H9 (cell line): ENCODE measurements around the gene PPP1R2C. TPM values are rescaled to one million over a fixed set of nuclear protein-coding genes. Genes with fewer than 3 reads are reported as not detected.

Experiments used
- DNase-seq: peaks from one replicate; pipeline ENCODE4 v3.0.0-alpha.2; 2017
- H2AFZ ChIP-seq: one replicate; pipeline ENCODE4 v1.6.1; 2013; ENCODE audit warnings: mild to moderate bottlenecking, low read length, control low read depth, moderate library complexity
- H2AK5ac ChIP-seq: 2 replicates; pipeline ENCODE4 v1.6.1; 2013; ENCODE audit warnings: low read length, control low read depth, mixed read lengths; ENCODE audit not compliant: insufficient read length
- H2BK120ac ChIP-seq: one replicate; pipeline ENCODE4 v1.6.1; 2013; ENCODE audit warnings: low read depth, mild to moderate bottlenecking, low read length, control low read depth, inconsistent platforms; ENCODE audit not compliant: poor library complexity, severe bottlenecking
- H2BK12ac ChIP-seq: 2 replicates; pipeline ENCODE4 v1.6.1; 2013; ENCODE audit warnings: low read length, control low read depth, mixed read lengths, low read depth; ENCODE audit not compliant: insufficient read length
- H2BK15ac ChIP-seq: 2 replicates; pipeline ENCODE4 v1.6.1; 2013; ENCODE audit warnings: low read depth, low read length, control low read depth
- H2BK20ac ChIP-seq: one replicate; pipeline ENCODE4 v1.6.1; 2013; ENCODE audit warnings: low read depth, mild to moderate bottlenecking, low read length, control low read depth, inconsistent platforms; ENCODE audit not compliant: poor library complexity, severe bottlenecking
- H2BK5ac ChIP-seq: 2 replicates; pipeline ENCODE4 v1.6.1; 2013; ENCODE audit warnings: low read length, control low read depth, mixed read lengths; ENCODE audit not compliant: insufficient read length
- H3K14ac ChIP-seq: 2 replicates; pipeline ENCODE4 v1.6.1; 2013; ENCODE audit warnings: low read length, control low read depth; ENCODE audit not compliant: insufficient read depth
- H3K18ac ChIP-seq: 2 replicates; pipeline ENCODE4 v1.6.1; 2013; ENCODE audit warnings: low read depth, mild to moderate bottlenecking, mixed read lengths, low read length, control low read depth; ENCODE audit not compliant: insufficient read length
- H3K23ac ChIP-seq: 2 replicates; pipeline ENCODE4 v1.6.1; 2013; ENCODE audit warnings: low read length, control low read depth, mixed read lengths, low read depth; ENCODE audit not compliant: insufficient read length
- H3K23me2 ChIP-seq: 2 replicates; pipeline ENCODE4 v1.6.1; 2013; ENCODE audit warnings: low read depth, mild to moderate bottlenecking, mixed read lengths, low read length, control low read depth; ENCODE audit not compliant: insufficient read length, poor library complexity, severe bottlenecking
- H3K27ac ChIP-seq: 2 replicates; pipeline ENCODE4 v1.5.1; 2013; ENCODE audit warnings: low read length, control low read depth, mixed read lengths, low read depth; ENCODE audit not compliant: insufficient read length
- H3K27me3 ChIP-seq: 2 replicates; pipeline ENCODE4 v1.6.1; 2013; ENCODE audit warnings: low read length, control low read depth, inconsistent platforms; ENCODE audit not compliant: insufficient read depth
- H3K4ac ChIP-seq: 2 replicates; pipeline ENCODE4 v1.6.1; 2013; ENCODE audit warnings: low read depth, mild to moderate bottlenecking, control low read depth, inconsistent platforms, low read length, moderate library complexity
- H3K4me1 ChIP-seq: 2 replicates; pipeline ENCODE4 v1.6.1; 2013; ENCODE audit warnings: low read length, control low read depth, inconsistent platforms; ENCODE audit not compliant: insufficient read depth
- H3K4me2 ChIP-seq: 2 replicates; pipeline ENCODE4 v1.6.1; 2013; ENCODE audit warnings: low read length, control low read depth, mixed read lengths; ENCODE audit not compliant: insufficient read length, insufficient read depth
- H3K56ac ChIP-seq: 2 replicates; pipeline ENCODE4 v1.6.1; 2013; ENCODE audit warnings: low read depth, mild to moderate bottlenecking, mixed read lengths, low read length, control low read depth; ENCODE audit not compliant: insufficient read length
- H3K79me1 ChIP-seq: 2 replicates; pipeline ENCODE4 v1.6.1; 2013; ENCODE audit warnings: low read depth, mild to moderate bottlenecking, moderate library complexity, low read length, control low read depth, inconsistent platforms; ENCODE audit not compliant: insufficient read depth, poor library complexity, severe bottlenecking
- H3K79me2 ChIP-seq: 2 replicates; pipeline ENCODE4 v1.6.1; 2013; ENCODE audit warnings: low read length, control low read depth, inconsistent platforms; ENCODE audit not compliant: insufficient read depth
- H3K9ac ChIP-seq: 2 replicates; pipeline ENCODE4 v1.6.1; 2013; ENCODE audit warnings: low read length, control low read depth, mixed read lengths; ENCODE audit not compliant: insufficient read length; ENCODE audit errors: extremely low read depth
- H3K9me3 ChIP-seq: one replicate; pipeline ENCODE4 v1.6.1; 2013; ENCODE audit warnings: low read depth, low read length, inconsistent platforms; ENCODE audit not compliant: control insufficient read depth
- H3T11ph ChIP-seq: one replicate; pipeline ENCODE4 v1.6.1; 2013; ENCODE audit warnings: mild to moderate bottlenecking, low read length, control low read depth, inconsistent platforms
- H4K20me1 ChIP-seq: one replicate; pipeline ENCODE4 v1.6.1; 2013; ENCODE audit not compliant: control insufficient read depth, insufficient read length, insufficient read depth
- H4K5ac ChIP-seq: 2 replicates; pipeline ENCODE4 v1.6.1; 2013; ENCODE audit warnings: low read depth, mild to moderate bottlenecking, mixed read lengths, low read length, control low read depth; ENCODE audit not compliant: insufficient read length
- H4K8ac ChIP-seq: replicated peaks from 2 replicates; pipeline ENCODE4 v1.6.1; 2013; ENCODE audit warnings: low read length, control low read depth, mixed read lengths, low read depth; ENCODE audit not compliant: insufficient read length
- H4K91ac ChIP-seq: 2 replicates; pipeline ENCODE4 v1.6.1; 2013; ENCODE audit warnings: low read depth, mild to moderate bottlenecking, moderate library complexity, mixed read lengths, low read length, control low read depth; ENCODE audit not compliant: insufficient read length
- H3K27ac Mint-ChIP-seq, 3 experiments: 2 replicates in 2 of 3; 3 replicates in 1 of 3; pipeline ENCODE4 v1.8.0; 2020 to 2021; ENCODE audit warnings: mixed read lengths in 3 of 3, mild to moderate bottlenecking in 1 of 3, moderate library complexity in 1 of 3
- H3K27me3 Mint-ChIP-seq: 2 replicates; pipeline ENCODE4 v1.8.0; 2021; ENCODE audit warnings: low read depth, mild to moderate bottlenecking, moderate library complexity, mixed read lengths
- H3K36me3 Mint-ChIP-seq, 3 experiments: 2 replicates in 2 of 3; 3 replicates in 1 of 3; pipeline ENCODE4 v1.8.0; 2020 to 2021; ENCODE audit warnings: low read depth in 3 of 3, mixed read lengths in 3 of 3; ENCODE audit not compliant: insufficient read depth in 1 of 3
- H3K4me1 Mint-ChIP-seq, 2 experiments: 2 replicates each; pipeline ENCODE4 v1.8.0; 2020; ENCODE audit warnings: mixed read lengths in 2 of 2
- H3K4me3 Mint-ChIP-seq, 2 experiments: 2 replicates in 1 of 2; 3 replicates in 1 of 2; pipeline ENCODE4 v1.8.0; 2020 to 2021; ENCODE audit warnings: mild to moderate bottlenecking in 2 of 2, mixed read lengths in 2 of 2, moderate library complexity in 1 of 2
- H3K9me3 Mint-ChIP-seq, 2 experiments: 2 replicates in 1 of 2; 3 replicates in 1 of 2; pipeline ENCODE4 v1.8.0; 2020; ENCODE audit warnings: mild to moderate bottlenecking in 2 of 2, mixed read lengths in 2 of 2, moderate library complexity in 1 of 2
- CTCF ChIP-seq: fragments of 200-600 bp; sonication (generic); conservative IDR thresholded peaks from 3 replicates; pipeline ENCODE4 v1.8.0; 2021; ENCODE audit warnings: antibody characterized with exemption, mild to moderate bottlenecking
- WGBS: extraction: QIAGEN DNeasy Blood & Tissue Kit; methylation state at CpG from one replicate; pipeline ENCODE4 v1.1.7; 2013; ENCODE audit warnings: missing lambda C conversion rate, low lambda C conversion rate, mixed read lengths; ENCODE audit not compliant: insufficient read length; ENCODE audit errors: extremely low coverage; 5-methylcytosine and 5-hydroxymethylcytosine counted together
- total RNA-seq: library from RNA; stranded (reverse); gene quantifications from 2 replicates; pipeline ENCODE4 v1.2.1, GENCODE V29; 2021

The PPP1R2C gene
- total RNA-seq, 1 experiment from 2014 or later = not detected

DNA sequence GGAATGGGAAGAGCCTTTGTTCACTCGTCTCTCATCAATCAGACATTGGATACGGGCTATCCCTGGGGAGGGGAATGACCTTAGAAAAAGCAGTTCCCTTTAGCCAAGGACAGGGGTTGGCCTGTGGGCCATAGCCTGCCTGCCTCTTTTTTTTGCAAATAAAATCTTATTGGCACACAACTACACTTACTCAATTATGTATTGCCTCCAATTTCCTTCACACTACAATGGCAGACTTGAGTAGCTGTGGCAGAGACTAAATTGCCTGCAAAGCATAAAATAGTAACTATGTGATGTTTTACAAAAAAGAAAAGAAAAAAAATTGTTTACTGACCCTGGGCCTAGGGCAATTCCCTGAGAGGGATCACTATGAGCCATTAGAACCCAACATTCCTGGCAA lies 23.4 kb downstream of the PPP1R2C start:
- Histone ChIP-seq H3K9ac (no peak overlapping the region), H3K27ac (no peak overlapping the region), H2BK12ac (no peak overlapping the region), H2BK20ac (no peak overlapping the region), H2BK120ac (no peak overlapping the region), H4K5ac (no peak overlapping the region), H2AK5ac (no peak overlapping the region), H4K91ac (no peak overlapping the region), H3K56ac (no peak overlapping the region), H3K27me3 (no peaks in the 10 kb centered on the region), H3K9me3 (no peaks in the 10 kb centered on the region), H3K23ac (no peak overlapping the region), H4K20me1 (no peaks in the 10 kb centered on the region), H3K79me2 (no peaks in the 10 kb centered on the region), H3K23me2 (no peaks in the 10 kb centered on the region), H2BK15ac (no peak overlapping the region), H2BK5ac (no peak overlapping the region), H3K4me1 (peaks cover 3% of the 10 kb centered on the region; the same call in 1 of the 2 replicates), H3K4ac (no peak overlapping the region), H4K8ac (no peak overlapping the region), H3K14ac (no peak overlapping the region), H3K4me2 (no peak overlapping the region), H3K79me1 (no peaks in the 10 kb centered on the region), H2AFZ (no peak overlapping the region), H3T11ph (no peak overlapping the region), H3K18ac (no peak overlapping the region)
- H3K27ac Mint-ChIP-seq = no peak overlapping the region
- DNase-seq = no peak
- WGBS = no CpG with 5 or more reads among the region's 2 CpGs
- no peak for TF ChIP-seq CTCF
- H3K4me1 Mint-ChIP-seq = peaks cover 11 to 12% of the 10 kb centered on the region in 2 experiments
- H3K9me3 Mint-ChIP-seq = peaks cover 5 to 59% of the 10 kb centered on the region in 2 experiments
- H3K27me3 Mint-ChIP-seq = no peaks in the 10 kb centered on the region
- H3K4me3 Mint-ChIP-seq = no peak overlapping the region
- H3K36me3 Mint-ChIP-seq = peaks cover 5 to 23% (median 20%) of the 10 kb centered on the region in 3 experiments
